GM19438 (cell line): ENCODE results near the gene MATCAP1.

Experiments used
- ATAC-seq: cut with Tn5 transposase; IDR thresholded peaks from one replicate; pipeline ENCODE4 v1.9.1; 2021; ENCODE audit warnings: low read depth; ENCODE audit not compliant: unreplicated experiment

Gene MATCAP1

GRCh38 chr16:67174706-67175231, 9.0 kb downstream of the MATCAP1 start:
- ATAC-seq: no peak

GRCh38 chr16:67173808-67174705, 9.7 kb downstream of the MATCAP1 start:
- peak; percentile 46 for ATAC-seq

DNA sequence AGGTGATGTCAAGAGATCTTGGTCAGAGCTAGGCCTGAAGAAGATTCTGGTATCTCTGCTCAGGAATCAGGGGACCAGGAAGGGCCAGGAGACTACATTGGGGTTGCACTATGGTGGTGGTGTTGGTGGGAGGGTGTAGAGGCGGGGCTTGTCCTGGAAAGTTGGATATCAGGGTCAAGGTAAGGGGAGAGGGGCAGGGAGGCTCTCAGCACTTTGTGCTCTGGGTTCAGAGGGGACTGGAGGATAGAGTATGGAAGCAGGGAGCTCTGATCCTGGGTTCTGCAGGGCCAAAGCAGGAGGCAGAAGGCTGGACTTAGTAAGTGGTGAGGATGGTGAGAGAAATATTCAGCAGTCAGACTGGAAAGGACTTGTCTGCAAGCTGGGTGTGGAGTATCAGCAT, 10.4 kb downstream of the MATCAP1 start:
- no peak for ATAC-seq

DNA sequence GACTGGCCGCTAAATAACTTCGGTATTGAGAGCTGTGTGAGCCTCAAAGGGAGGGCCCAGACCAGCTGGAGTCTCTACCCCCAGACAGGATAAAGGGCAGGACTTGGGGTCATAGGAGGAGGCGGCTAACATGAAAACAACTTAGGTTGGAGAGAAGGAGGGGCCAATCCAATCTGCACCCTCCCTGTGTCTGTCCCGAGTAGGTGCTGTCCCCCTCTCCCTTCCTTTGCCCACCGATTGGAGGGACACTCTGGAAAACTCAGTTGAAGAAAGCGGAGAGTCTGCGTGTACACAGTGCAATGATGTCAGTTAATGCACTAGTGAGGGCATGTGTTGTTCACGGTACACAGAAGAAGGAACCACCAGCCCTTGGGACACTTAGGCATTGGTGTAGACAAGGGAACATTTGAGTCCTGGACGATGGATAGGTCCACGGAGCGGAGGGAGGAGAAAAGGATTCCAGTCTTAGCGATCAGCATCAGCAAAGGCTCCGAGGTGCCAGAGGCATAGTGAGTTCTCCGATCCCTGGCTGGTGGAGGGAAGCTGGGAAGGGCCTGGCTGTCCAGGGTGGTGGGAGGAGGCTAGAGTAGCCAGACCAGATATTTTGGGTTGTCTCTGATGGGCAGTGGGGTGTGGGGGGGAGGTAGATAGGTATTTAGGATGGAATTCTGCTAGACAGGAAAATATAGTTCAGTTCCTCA, 12.7 kb downstream of the MATCAP1 start:
- no peak for ATAC-seq

GRCh38 chr16:67170168-67170948, 13.4 kb downstream of the MATCAP1 start, which contains the start of gene NOL3:
Gene NOL3, plus strand, starts transcription at chr16:67170538.
- peak; percentile 36 for ATAC-seq

DNA sequence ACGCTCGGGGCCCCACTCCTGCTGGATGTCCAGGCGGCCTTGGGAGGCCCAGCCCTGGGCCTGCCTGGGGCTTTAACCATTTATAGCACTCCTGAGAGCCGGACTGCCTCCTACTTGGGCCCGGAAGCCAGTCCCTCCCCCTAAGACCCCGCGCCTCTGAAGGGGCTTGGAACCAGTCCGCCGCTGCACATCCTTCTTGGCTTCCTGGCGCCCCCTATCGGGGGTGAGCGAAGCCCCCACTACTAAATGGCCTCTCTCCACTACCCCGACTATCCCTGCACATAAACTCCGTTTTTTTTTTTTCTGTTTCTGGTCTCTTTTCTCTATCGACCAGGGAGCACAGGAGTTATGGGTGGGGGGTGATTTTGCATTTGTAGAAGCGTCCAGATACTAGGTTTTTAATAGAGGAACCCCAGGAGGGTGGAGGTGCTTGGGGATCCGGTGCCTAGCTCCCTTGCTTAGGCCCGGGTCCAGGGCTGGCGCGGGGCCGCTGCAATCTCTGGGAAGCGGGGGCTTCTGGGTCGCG, 14.1 kb downstream of the MATCAP1 start:
- ATAC-seq: no peak

GRCh38 chr16:67169011-67169451, 14.7 kb downstream of the MATCAP1 start:
- no peak for ATAC-seq

- ATAC-seq: no peak
These were observed 16.2 kb downstream of the MATCAP1 start for GRCh38 chr16:67167588-67167987.

GRCh38 chr16:67166598-67167168, 17.1 kb downstream of the MATCAP1 start:
- no peak for ATAC-seq

GRCh38 chr16:67166110-67166547, 17.6 kb downstream of the MATCAP1 start:
- ATAC-seq: no peak

DNA sequence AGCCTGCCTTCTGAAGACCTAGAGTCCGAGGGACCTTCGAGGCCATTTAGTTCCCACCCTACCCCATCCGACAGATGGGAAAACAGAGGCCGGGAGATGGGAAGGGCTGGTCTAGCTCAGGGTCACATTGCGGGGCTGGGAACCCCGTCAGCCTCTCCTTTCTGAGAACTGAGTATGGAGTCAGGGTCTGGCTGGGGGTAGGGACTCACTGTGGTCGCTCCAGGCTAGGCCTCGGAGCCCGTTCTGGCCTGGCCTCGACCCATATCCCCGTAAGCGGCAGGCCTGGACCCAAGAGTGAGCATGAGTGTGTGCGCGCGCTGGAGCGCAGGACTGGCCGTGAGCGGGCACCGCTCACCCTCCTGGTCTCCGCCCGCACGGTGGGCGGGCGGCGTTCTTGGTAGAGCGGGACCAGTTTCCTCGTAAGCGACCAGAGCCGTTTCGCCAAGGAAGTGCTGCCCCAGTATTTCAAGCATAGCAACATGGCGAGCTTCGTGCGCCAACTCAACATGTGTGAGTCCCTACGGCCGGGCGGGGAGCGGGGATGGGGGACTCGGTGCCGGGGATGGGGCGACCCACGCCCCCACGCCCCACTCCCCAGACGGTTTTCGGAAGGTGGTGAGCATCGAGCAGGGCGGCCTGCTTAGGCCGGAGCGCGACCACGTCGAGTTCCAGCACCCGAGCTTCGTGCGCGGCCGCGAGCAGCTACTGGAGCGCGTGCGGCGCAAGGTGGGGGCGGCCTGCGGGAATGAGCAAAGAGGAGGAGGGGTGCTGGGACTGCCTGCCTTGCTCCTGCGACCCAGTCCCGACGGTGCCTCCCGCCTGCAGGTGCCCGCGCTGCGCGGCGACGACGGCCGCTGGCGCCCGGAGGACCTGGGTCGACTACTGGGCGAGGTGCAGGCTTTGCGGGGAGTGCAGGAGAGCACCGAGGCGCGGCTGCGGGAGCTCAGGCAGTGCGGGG, 18.4 kb downstream of the MATCAP1 start:
- ATAC-seq: no peak

DNA sequence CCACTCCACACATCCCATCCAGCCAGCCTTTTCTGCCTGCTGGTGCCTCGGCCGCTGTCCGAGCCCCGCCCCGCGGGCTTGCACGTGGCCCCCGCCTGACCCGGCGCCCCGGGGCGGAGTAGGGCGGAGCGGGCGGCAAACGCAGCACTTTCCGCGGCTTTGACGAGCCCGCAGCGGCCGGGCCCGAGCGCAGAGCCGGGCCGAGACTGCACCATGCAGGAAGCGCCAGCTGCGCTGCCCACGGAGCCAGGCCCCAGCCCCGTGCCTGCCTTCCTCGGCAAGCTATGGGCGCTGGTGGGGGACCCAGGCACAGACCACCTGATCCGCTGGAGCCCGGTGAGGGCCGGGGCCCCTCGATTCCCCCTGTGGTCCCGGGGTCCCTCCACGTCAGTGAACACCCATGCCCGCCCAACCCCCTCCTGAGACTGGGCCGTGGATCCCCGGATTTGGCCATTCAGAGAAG, 19.1 kb downstream of the MATCAP1 start, which contains the start of gene HSF4:
HSF4 (plus strand) TSS at position 147 of the 463 bp plus-strand sequence; CDS start at position 214, 67 bp downstream.
- no peak for ATAC-seq

- ATAC-seq: no peak
These were observed 19.7 kb downstream of the MATCAP1 start for GRCh38 chr16:67163999-67164558.

- ATAC-seq: no peak
These were observed 20.4 kb downstream of the MATCAP1 start for GRCh38 chr16:67163164-67163998.

- ATAC-seq: no peak
These were observed 21.1 kb downstream of the MATCAP1 start for GRCh38 chr16:67162506-67163163.

DNA sequence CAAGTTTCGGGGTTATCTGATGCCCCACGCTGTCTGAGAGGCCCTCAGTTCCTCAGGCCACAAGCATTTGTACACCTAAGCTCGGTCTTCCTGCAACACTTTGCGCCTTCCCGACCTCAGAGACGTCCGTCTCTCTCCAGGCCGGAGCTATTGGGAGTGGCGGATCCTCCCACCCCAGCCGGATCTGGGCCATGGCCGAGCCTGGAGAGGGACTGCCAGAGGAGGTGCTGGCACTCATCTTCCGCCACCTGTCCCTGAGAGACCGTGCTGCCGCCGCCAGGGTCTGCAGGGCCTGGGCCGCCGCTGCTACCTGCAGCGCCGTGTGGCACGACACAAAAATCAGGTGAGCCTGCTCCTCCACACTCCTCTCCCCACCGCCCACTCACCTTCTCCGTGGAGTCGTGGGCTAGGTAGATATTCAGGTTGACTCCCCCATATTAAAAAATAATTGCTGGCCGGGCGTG, 22.1 kb downstream of the MATCAP1 start:
- no peak for ATAC-seq
